HL-60 (cell line): Measurements from ENCODE around the gene CER1.

Experiments used
- DNase-seq, 2 experiments: peaks; one replicate each; pipeline ENCODE4 v3.0.0-alpha.2; 2010 to 2020; ENCODE audit warnings: low read depth in 1 of 2, low spot score in 1 of 2
- H3K27ac ChIP-seq: fragments of 250-450 bp; sonication (Bioruptor Pico); replicated peaks from 2 replicates; pipeline ENCODE4 v1.5.1; 2020; ENCODE audit warnings: mild to moderate bottlenecking, moderate library complexity
- H3K27me3 ChIP-seq: fragments of 250-450 bp; sonication (Bioruptor Pico); 2 replicates; pipeline ENCODE4 v1.5.1; 2021; ENCODE audit warnings: mild to moderate bottlenecking, moderate library complexity; ENCODE audit not compliant: insufficient read depth, poor library complexity, severe bottlenecking
- H3K4me3 ChIP-seq: replicated peaks from 2 replicates; pipeline ENCODE4 v1.5.1; 2011; ENCODE audit warnings: mild to moderate bottlenecking, control low read depth, low read length; ENCODE audit not compliant: insufficient read depth
- GABPA ChIP-seq: IDR thresholded peaks from 2 replicates; pipeline ENCODE4 v1.6.1; 2012; ENCODE audit warnings: low read depth
- POLR2AphosphoS5 ChIP-seq: IDR thresholded peaks from 2 replicates; pipeline ENCODE4 v1.6.1; 2012; ENCODE audit warnings: low read depth
- REST ChIP-seq: IDR thresholded peaks from 2 replicates; pipeline ENCODE4 v1.6.1; 2012; ENCODE audit warnings: low read depth; ENCODE audit not compliant: insufficient replicate concordance
- SPI1 ChIP-seq: IDR thresholded peaks from 2 replicates; pipeline ENCODE4 v1.6.1; 2012; ENCODE audit warnings: low read depth, mild to moderate bottlenecking, borderline replicate concordance
- TF ChIP-seq, protein P1 (sequence below): IDR thresholded peaks from one replicate; pipeline ENCODE4 v1.5.1; 2011; ENCODE audit warnings: low read length, control low read depth, inconsistent platforms; ENCODE audit not compliant: insufficient read depth

CER1 gene

GRCh38 chr9:14715102-14715501, 7.4 kb downstream of the CER1 start:
- TF ChIP-seq GABPA (no peak), SPI1 (no peak), REST (no peak), POLR2AphosphoS5 (no peak)
- TF ChIP-seq, protein P1, sequence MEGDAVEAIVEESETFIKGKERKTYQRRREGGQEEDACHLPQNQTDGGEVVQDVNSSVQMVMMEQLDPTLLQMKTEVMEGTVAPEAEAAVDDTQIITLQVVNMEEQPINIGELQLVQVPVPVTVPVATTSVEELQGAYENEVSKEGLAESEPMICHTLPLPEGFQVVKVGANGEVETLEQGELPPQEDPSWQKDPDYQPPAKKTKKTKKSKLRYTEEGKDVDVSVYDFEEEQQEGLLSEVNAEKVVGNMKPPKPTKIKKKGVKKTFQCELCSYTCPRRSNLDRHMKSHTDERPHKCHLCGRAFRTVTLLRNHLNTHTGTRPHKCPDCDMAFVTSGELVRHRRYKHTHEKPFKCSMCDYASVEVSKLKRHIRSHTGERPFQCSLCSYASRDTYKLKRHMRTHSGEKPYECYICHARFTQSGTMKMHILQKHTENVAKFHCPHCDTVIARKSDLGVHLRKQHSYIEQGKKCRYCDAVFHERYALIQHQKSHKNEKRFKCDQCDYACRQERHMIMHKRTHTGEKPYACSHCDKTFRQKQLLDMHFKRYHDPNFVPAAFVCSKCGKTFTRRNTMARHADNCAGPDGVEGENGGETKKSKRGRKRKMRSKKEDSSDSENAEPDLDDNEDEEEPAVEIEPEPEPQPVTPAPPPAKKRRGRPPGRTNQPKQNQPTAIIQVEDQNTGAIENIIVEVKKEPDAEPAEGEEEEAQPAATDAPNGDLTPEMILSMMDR: no peak
- H3K27ac ChIP-seq: no peak overlapping the region
- H3K27me3 ChIP-seq: no peaks in the 10 kb centered on the region
- no peak for DNase-seq
- no peak overlapping the region for H3K4me3 ChIP-seq

DNA sequence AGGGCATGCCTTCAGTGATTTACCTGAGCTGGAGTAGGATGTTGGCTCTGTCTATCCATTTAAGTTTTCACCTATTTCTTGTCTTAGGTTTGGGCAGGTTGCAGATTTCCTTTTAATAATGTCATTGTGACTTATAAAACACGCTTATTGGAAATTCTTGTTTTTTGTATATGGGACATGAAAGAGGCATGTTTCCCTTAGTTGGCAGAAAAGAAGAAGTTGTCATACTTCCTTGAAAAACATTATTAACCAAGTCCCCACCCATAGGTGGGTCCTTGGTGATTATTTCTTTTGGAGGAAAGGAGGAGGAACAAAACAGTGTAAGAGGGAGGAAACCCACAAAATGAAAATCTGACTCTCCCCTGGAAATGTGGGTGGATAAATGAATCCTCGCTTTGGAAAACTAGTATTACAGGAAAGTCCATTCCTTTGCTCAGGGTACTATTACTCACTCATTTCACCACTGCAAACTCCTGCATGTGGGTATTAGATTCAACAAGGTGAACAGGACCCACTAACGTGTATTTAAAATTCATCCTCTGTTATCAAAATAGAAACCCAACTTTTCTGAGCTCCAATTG, 9.3 kb downstream of the CER1 start:
- H3K27ac ChIP-seq: no peak overlapping the region
- H3K27me3 ChIP-seq: no peaks in the 10 kb centered on the region
- DNase-seq: no peak
- TF ChIP-seq REST: no peak
- no peak for TF ChIP-seq SPI1
- no peak for TF ChIP-seq POLR2AphosphoS5
- no peak for TF ChIP-seq GABPA
- TF ChIP-seq, protein P1: no peak
- no peak overlapping the region for H3K4me3 ChIP-seq

DNA sequence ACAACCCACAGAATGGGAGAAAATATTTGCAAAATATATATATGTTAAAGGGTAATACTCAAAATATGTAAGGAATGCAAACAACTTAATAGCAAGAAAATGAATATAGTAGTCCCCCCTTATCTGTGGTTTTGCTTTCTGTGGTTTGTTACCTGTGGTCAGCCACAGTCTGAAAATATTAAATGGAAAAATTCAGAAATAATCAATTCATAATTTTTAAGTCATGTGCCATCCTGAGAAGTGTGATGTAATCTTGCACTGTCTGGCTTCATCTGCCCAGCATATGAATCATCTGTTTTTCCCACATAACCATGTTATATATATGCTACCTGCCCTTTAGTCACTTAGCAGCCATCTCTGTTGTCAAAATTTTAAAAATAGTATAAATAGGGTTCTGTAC, 11.7 kb downstream of the CER1 start:
- H3K27me3 ChIP-seq: no peaks in the 10 kb centered on the region
- H3K4me3 ChIP-seq: no peak overlapping the region
- no peak for DNase-seq
- H3K27ac ChIP-seq: no peak overlapping the region
- TF ChIP-seq GABPA: no peak
- TF ChIP-seq, protein P1: no peak
- TF ChIP-seq POLR2AphosphoS5: no peak
- no peak for TF ChIP-seq REST
- no peak for TF ChIP-seq SPI1
